GM06990 (cell line): Measurements from ENCODE around the gene VPS4A.
"Not testable (repeated sequence)": the region's sequence is repeated elsewhere in the genome, so short reads cannot be mapped to it uniquely, and the experiment has no call there.

Experiments used
- DNase-seq: peaks from one replicate; pipeline ENCODE4 v3.0.0-alpha.2; 2011; ENCODE audit not compliant: insufficient read length; ENCODE audit errors: extremely low read depth
- H3K27me3 ChIP-seq: replicated peaks from 2 replicates; pipeline ENCODE4 v1.6.0; 2011; ENCODE audit warnings: low read length; ENCODE audit not compliant: control insufficient read depth, insufficient read depth
- H3K36me3 ChIP-seq: 2 replicates; pipeline ENCODE4 v1.5.1; 2011; ENCODE audit warnings: low read length; ENCODE audit not compliant: control insufficient read depth, insufficient read depth
- H3K4me3 ChIP-seq: replicated peaks from 2 replicates; pipeline ENCODE4 v1.5.1; 2011; ENCODE audit warnings: low read depth, mild to moderate bottlenecking, control low read depth, low read length
- CTCF ChIP-seq: IDR thresholded peaks from 2 replicates; pipeline ENCODE4 v1.5.1; 2011; ENCODE audit warnings: low read length, control low read depth, mild to moderate bottlenecking, inconsistent platforms; ENCODE audit not compliant: insufficient read depth, poor library complexity, severe bottlenecking

Gene VPS4A

GRCh38 chr16:69285240-69285639, 25.9 kb upstream of the VPS4A start:
- Histone ChIP-seq H3K27me3 (no peaks in the 10 kb centered on the region), H3K36me3 (no peaks in the 10 kb centered on the region; the same call in 1 of the 2 replicates), H3K4me3 (no peak overlapping the region)
- no peak for DNase-seq
- no peak for TF ChIP-seq CTCF

- DNase-seq = no peak
- Histone ChIP-seq H3K27me3 (no peaks in the 10 kb centered on the region), H3K36me3 (no peaks in the 10 kb centered on the region; the same call in 1 of the 2 replicates), H3K4me3 (no peak overlapping the region)
- TF ChIP-seq CTCF = peak; percentile 43
Measured at GRCh38 chr16:69286941-69287713, 24.0 kb upstream of the VPS4A start.

- H3K27me3 ChIP-seq, DNase-seq, H3K4me3 ChIP-seq, H3K36me3 ChIP-seq: not testable (repeated sequence)
Measured at GRCh38 chr16:69291657-69292056, 19.5 kb upstream of the VPS4A start.

- Histone ChIP-seq H3K27me3 (no peaks in the 10 kb centered on the region), H3K36me3 (no peaks in the 10 kb centered on the region; the same call in 1 of the 2 replicates)
- TF ChIP-seq CTCF = no peak
Measured at GRCh38 chr16:69293401-69293800, 17.7 kb upstream of the VPS4A start.

GRCh38 chr16:69294051-69294450, 17.1 kb upstream of the VPS4A start:
- H3K36me3 ChIP-seq = no peaks in the 10 kb centered on the region; the same call in 1 of the 2 replicates
- DNase-seq = no peak
- H3K4me3 ChIP-seq = no peak overlapping the region
- no peak for TF ChIP-seq CTCF
- H3K27me3 ChIP-seq = no peaks in the 10 kb centered on the region

More at GRCh38 chr16:69293401-69293800, 17.7 kb upstream of the VPS4A start:
- no peak for DNase-seq
- no peak overlapping the region for H3K4me3 ChIP-seq

- H3K36me3 ChIP-seq, H3K27me3 ChIP-seq, H3K4me3 ChIP-seq, DNase-seq: not testable (repeated sequence)
Measured at GRCh38 chr16:69296771-69297170, 14.4 kb upstream of the VPS4A start.
